AG04449 (cell line): ENCODE measurements around the gene FCER2.
"Not testable (repeated sequence)": the region's sequence is repeated elsewhere in the genome, so short reads cannot be mapped to it uniquely, and the experiment has no call there.

Experiments used
- CTCF ChIA-PET: fragments of 350-600 bp; formaldehyde crosslinking; extraction: SDS; loops from one replicate; lab custom pipeline; 2021; ENCODE audit warnings: antibody characterized with exemption; lab: Yijun Ruan, JAX
- POLR2A ChIA-PET: fragments of 400-600, 350-600 bp; formaldehyde crosslinking; extraction: SDS; loops from one replicate; lab custom pipeline; 2020; ENCODE audit warnings: antibody characterized with exemption, inconsistent platforms; lab: Yijun Ruan, JAX
- DNase-seq: peaks from one replicate; pipeline ENCODE4 v3.0.0-alpha.2; 2010; ENCODE audit warnings: low read depth, low spot score
- H3K4me3 ChIP-seq: 2 replicates; pipeline ENCODE4 v1.5.1; 2011; ENCODE audit warnings: low read depth, mild to moderate bottlenecking, control low read depth, low read length
- TF ChIP-seq, protein P1 (sequence below): IDR thresholded peaks from one replicate; pipeline ENCODE4 v1.5.1; 2011; ENCODE audit warnings: mild to moderate bottlenecking, moderate library complexity, low read length, control low read depth, inconsistent platforms; ENCODE audit not compliant: insufficient read depth; ENCODE audit errors: missing control alignments

Gene FCER2

DNA sequence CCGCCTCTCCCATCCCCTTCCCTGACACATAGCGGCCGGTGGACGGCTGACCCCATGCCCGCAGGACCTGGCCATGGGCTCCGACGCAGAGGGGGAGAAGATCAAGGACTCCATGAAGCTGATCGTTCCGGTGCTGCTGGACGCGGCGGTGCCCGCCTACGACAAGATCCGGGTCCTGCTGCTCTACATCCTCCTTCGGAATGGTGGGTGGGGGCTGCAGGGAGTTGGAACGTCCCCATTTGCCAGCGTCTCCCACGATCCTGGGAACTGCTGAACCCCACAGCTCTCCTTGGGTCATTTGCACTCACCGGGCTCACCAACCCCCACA, 57.4 kb downstream of the FCER2 start:
- CTCF ChIA-PET = interaction anchor here (1.1 kb wide), 1 partner anchor 156 kb away, joined by 3 read pairs; no protein-coding TSS in a partner anchor
- POLR2A ChIA-PET = no interaction called here
- H3K4me3 ChIP-seq = no peak overlapping the region
- no peak for DNase-seq
- TF ChIP-seq, protein P1, sequence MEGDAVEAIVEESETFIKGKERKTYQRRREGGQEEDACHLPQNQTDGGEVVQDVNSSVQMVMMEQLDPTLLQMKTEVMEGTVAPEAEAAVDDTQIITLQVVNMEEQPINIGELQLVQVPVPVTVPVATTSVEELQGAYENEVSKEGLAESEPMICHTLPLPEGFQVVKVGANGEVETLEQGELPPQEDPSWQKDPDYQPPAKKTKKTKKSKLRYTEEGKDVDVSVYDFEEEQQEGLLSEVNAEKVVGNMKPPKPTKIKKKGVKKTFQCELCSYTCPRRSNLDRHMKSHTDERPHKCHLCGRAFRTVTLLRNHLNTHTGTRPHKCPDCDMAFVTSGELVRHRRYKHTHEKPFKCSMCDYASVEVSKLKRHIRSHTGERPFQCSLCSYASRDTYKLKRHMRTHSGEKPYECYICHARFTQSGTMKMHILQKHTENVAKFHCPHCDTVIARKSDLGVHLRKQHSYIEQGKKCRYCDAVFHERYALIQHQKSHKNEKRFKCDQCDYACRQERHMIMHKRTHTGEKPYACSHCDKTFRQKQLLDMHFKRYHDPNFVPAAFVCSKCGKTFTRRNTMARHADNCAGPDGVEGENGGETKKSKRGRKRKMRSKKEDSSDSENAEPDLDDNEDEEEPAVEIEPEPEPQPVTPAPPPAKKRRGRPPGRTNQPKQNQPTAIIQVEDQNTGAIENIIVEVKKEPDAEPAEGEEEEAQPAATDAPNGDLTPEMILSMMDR = no peak

DNA sequence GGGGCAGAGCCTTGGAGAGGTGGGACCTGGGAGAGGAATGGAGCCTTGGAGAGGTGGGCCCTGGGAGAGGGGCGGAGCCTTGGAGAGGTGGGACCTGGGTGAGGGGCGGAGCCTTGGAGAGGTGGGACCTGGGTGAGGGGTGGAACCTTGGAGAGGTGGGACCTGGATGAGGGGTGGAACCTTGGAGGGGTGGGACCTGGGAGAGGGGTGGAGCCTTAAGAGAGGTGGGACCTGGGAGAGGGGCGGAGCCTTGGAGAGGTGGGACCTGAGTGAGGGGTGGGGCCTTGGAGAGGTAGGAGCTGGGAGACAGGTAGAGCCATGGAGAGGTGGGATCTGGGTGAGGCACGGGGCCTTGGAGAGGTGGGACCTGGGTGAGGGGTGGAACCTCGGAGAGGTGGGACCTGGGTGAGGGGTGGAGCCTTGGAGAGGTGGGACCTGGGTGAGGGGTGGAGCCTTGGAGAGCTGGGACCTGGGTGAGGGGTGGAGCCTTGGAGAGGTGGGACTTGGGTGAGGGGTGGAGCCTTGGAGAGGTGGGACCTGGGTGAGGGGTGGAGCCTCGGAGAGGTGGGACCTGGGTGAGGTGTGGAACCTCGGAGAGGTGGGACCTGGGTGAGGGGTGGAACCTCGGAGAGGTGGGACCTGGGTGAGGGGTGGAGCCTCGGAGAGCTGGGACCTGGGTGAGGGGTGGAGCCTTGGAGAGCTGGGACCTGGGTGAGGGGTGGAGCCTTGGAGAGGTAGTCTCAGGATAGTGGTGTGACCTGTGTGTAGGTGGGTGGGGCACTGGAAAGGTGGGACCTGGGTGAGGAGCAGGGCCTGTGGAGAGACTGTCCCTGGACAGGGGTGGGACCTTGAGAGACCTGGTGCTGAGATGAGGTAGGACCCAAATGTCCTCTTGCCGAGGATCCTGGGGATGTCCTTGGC, 58.0 kb downstream of the FCER2 start:
- POLR2A ChIA-PET, DNase-seq, H3K4me3 ChIP-seq: not testable (repeated sequence)
- CTCF ChIA-PET = interaction anchor here (1.1 kb wide), 1 partner anchor 157 kb away, joined by 3 read pairs; no protein-coding TSS in a partner anchor

DNA sequence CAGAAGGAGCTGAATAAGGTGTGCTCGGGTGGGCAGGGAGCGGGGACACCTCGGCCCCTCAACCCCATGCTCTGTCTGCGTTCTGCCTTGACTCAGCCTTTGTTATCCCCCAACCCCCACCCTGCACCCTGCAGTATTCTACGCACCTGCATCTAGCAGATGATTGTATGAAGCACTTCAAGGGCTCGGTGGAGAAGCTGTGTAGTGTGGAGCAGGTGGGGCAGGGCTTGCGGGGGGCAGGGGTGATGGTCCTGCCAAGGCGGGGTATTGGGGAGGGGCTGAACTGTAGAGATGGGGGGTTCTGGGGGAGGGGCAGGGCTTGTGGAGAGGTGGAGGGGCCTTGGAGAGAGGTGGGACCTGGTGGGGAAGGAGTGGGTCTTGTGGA, 58.9 kb downstream of the FCER2 start:
- ChIA-PET CTCF (interaction anchor here (2.8 kb wide), 1 partner anchor 8 kb away, joined by 18 read pairs; no protein-coding TSS in a partner anchor), POLR2A (no interaction called here)
- TF ChIP-seq, protein P1 = no peak
- DNase-seq = no peak
- no peak overlapping the region for H3K4me3 ChIP-seq

DNA sequence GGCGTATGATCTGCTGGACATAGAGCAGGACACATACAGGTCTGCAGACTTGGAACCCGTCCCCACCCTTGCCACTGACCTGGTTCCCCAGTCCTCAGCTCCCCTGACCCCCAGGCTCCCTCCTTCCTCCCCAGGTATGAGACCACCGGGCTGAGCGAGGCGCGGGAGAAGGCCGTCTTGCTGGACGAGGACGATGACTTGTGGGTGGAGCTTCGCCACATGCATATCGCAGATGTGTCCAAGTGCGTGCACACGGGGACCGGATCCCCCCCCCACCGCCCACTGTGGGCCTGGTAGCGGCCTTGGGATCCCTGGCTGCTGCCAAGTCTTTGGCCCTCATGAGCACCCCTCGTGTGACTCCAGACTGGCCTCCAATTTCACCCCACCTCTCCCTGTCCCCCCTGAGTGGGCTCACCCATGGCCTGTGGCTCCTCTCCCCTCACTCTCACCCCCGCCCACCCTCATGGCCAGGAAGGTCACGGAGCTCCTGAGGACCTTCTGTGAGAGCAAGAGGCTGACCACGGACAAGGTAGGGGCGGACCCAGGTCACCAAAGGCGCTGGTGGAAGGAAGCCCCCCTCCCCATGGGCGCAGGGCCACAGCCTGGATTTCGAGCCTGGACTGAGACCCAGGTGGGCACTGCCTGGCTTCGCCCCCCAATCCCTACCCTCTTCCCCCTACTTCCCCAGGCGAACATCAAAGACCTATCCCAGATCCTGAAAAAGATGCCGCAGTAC, 59.5 kb downstream of the FCER2 start:
- TF ChIP-seq, protein P1 = no peak
- H3K4me3 ChIP-seq = no peak overlapping the region
- ChIA-PET CTCF (interaction anchor here (1.6 to 2.8 kb wide), 2 partner anchors 8 to 39 kb away, joined by 5 to 18 read pairs; partner anchors contain the start of gene TRAPPC5), POLR2A (no interaction called here)
- DNase-seq = no peak

DNA sequence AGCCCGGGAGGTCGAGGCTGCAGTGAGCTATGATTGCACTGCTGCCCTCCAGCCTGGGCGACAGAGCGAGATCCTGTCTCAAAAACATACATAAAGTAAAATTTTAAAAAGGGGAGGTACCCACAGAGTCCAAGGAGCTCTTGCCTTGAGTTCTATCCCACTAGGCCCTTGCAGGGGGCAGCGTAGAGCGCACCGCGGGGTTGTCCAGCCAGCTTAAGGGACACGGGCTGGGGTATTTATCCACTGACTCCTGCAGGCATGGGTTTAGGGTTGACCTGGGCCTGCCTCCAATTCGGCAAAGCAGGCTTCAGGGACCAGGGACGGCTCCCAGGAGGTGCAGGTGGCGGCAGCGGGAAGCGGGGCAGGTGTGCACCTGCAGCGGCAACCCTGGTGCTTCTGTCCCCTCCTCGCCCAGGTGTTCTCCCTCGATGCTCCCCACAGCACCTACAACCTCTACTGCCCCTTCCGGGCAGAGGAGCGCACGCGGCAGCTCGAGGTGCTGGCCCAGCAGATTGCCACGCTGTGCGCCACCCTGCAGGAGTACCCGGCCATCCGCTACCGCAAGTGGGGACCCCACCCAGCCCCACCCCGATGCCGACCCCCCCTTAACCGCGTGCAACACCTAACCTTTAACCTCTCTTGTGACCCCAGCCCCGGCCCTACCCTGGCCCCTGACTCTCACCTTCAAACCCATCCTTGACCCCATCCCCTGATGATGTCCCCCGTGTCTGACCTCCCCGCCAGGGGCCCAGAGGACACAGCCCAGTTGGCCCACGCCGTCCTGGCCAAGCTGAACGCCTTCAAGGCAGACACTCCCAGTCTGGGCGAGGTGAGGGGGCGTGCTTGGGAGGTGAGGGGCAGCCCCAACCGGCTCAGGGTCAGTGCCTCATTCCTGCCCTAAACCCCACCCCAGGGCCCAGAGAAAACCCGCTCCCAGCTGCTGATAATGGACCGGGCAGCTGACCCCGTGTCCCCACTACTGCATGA, 60.3 kb downstream of the FCER2 start:
- ChIA-PET CTCF (interaction anchor here (0.7 to 2.8 kb wide), 4 partner anchors 9 to 262 kb away, joined by 3 to 18 read pairs (median 4); partner anchors contain the start of gene TRAPPC5), POLR2A (no interaction called here)

More for the DNA sequence above, 60.3 kb downstream of the FCER2 start:
- no peak for DNase-seq
- no peak overlapping the region for H3K4me3 ChIP-seq
- TF ChIP-seq, protein P1 = no peak
